K562 (cell line): ENCODE measurements around the gene C11orf91. TPM values are rescaled to one million over a fixed set of nuclear protein-coding genes. Genes with fewer than 3 reads are reported as not detected.
A peak's percentile ranks its signal among the peaks of the same experiment; 100 is the strongest.

ENCODE experiments used
- CBFB ChIP-seq: sonication (generic); formaldehyde crosslinking; IDR thresholded peaks from 2 replicates; pipeline ENCODE4 v1.4.0; 2020; ENCODE audit warnings: mild to moderate bottlenecking, missing genetic modification reagents
- FIP1L1 ChIP-seq: fragments of 200-400 bp; formaldehyde crosslinking; IDR thresholded peaks from 2 replicates; pipeline ENCODE4 v1.6.1; 2018; ENCODE audit warnings: mild to moderate bottlenecking, low read depth, low read length; ENCODE audit not compliant: poor library complexity, severe bottlenecking
- HNRNPK ChIP-seq: fragments of 200-400 bp; formaldehyde crosslinking; IDR thresholded peaks from one replicate; pipeline ENCODE4 v1.6.1; 2018; ENCODE audit warnings: mild to moderate bottlenecking, low read depth, low read length; ENCODE audit not compliant: poor library complexity, severe bottlenecking
- MECOM ChIP-seq: fragments of 250-450 bp; sonication (Bioruptor Pico); IDR thresholded peaks from 2 replicates; pipeline ENCODE4 v1.8.0; 2022; ENCODE audit warnings: inconsistent platforms
- MYNN ChIP-seq, 2 experiments: sonication (generic); formaldehyde crosslinking in 1 of 2; IDR thresholded peaks; 2 replicates each; pipeline versions ENCODE4 v1.5.0 to v1.6.1; 2016 to 2020; ENCODE audit warnings: antibody characterized with exemption in 1 of 2, missing genetic modification reagents in 1 of 2
- NFE2L1 ChIP-seq: fragments of 450-650 bp; IDR thresholded peaks from 2 replicates; pipeline ENCODE4 v1.6.1; 2016; ENCODE audit warnings: missing genetic modification characterization, low read depth, mild to moderate bottlenecking, missing compliant biosample characterization, moderate library complexity, borderline replicate concordance
- PHF21A ChIP-seq: fragments of 450-650 bp; IDR thresholded peaks from 2 replicates; pipeline ENCODE4 v1.6.1; 2017; ENCODE audit warnings: low read depth, borderline replicate concordance
- SMAD4 ChIP-seq: fragments of 250-450 bp; sonication (Bioruptor Pico); conservative IDR thresholded peaks from 2 replicates; pipeline ENCODE4 v1.8.0; 2021; ENCODE audit warnings: inconsistent platforms, mild to moderate bottlenecking, moderate library complexity
- TOE1 ChIP-seq, 2 experiments: fragments of 450-650 bp in 1 of 2; sonication (generic) in 1 of 2; formaldehyde crosslinking in 1 of 2; IDR thresholded peaks; 2 replicates each; pipeline versions ENCODE4 v1.7.1 to v1.8.0; 2016 to 2022; ENCODE audit warnings: borderline replicate concordance in 2 of 2, mild to moderate bottlenecking in 2 of 2, antibody characterized with exemption in 1 of 2, inconsistent platforms in 1 of 2, low read depth in 1 of 2, missing genetic modification reagents in 1 of 2, moderate library complexity in 1 of 2
- ZNF717 ChIP-seq: fragments of 250-450 bp; sonication (Bioruptor Pico); IDR thresholded peaks from 2 replicates; pipeline ENCODE4 v1.5.0; 2021
- polyA plus RNA-seq, 8 experiments: library from polyadenylated mRNA; depleted of rRNA in 4 of 8; stranded (reverse) in 5 of 8; unstranded in 3 of 8; fragments of >200 nt; fragmentation: Nextera tagmentation in 2 of 8; fragmentation: Illumina TruSeq in 1 of 8; extraction: Ambion mirVana in 2 of 8; extraction: Trizol in 1 of 8; gene quantifications; 2 replicates each; pipeline versions ENCODE4 v1.2.1 to v1.2.3, GENCODE V29; 2011 to 2014; ENCODE audit warnings: inconsistent platforms in 1 of 8, missing spikeins in 1 of 8
- total RNA-seq, 7 experiments: library from RNA; depleted of rRNA in 6 of 7; stranded (reverse); fragments of >200 nt in 6 of 7; fragmentation: Illumina TruSeq in 2 of 7; extraction: Trizol in 2 of 7; gene quantifications; 2 replicates each; pipeline versions ENCODE4 v1.2.1 to v1.2.3, GENCODE V29; 2011 to 2021; ENCODE audit warnings: low replicate concordance in 1 of 7
- TF ChIP-seq, protein P1 (sequence below): IDR thresholded peaks from 3 replicates; pipeline ENCODE4 v1.6.1; 2011; ENCODE audit warnings: borderline replicate concordance, mild to moderate bottlenecking; ENCODE audit not compliant: insufficient read length, insufficient read depth
- TF ChIP-seq, protein P2 (sequence below), 2 experiments: fragments of 450-650 bp in 1 of 2; sonication (generic) in 1 of 2; formaldehyde crosslinking in 1 of 2; IDR thresholded peaks; 2 replicates each; pipeline versions ENCODE4 v1.7.1 to v1.9.0; 2016 to 2022; ENCODE audit warnings: inconsistent platforms in 1 of 2, mild to moderate bottlenecking in 1 of 2, missing genetic modification reagents in 1 of 2
- TF ChIP-seq, protein P3 (sequence below), 2 experiments: fragments of 250-450 bp in 1 of 2; fragments of 450-650 bp in 1 of 2; sonication (Bioruptor Pico) in 1 of 2; IDR thresholded peaks; 2 replicates each; pipeline versions ENCODE4 v1.6.1 to v1.8.0; 2016 to 2021; ENCODE audit warnings: mild to moderate bottlenecking in 2 of 2, moderate library complexity in 2 of 2, missing compliant biosample characterization in 1 of 2, missing genetic modification characterization in 1 of 2

C11orf91 gene
- total and polyA plus RNA-seq, 9 of the 15 experiments (the other 6 are each of a cell fraction or from before 2014, with no cell fraction given) = not detected

DNA sequence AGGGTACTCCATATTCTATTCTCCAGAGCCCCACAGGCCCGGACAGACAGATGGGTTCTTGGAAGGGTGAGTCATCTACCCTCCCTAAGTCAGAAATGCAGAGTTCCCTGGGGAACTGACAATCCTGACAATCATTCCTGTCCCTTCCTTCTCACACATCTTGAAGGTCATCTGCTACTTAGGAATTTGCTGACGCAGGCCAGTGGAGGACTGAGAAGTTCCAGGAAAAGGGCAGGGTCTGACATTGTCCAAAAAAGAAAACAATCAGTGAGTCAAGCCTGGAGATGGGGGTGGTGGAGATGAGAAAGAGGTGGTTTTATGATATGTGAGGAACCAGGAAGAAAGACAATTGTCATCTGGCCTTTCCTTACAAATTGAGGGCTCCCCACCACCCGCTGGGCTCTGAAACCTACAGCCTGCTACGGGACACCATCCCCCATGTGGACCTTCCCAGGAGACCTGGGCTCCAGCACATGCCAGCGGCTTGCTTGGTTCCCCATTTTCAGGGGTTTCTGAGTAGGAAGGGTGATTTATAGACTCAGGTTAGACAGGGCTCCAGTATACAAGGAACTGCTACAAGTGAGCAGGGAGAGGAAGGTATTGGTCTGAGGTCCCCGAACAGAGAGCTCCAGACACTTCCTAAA is 22.7 kb upstream of the C11orf91 start (continued):
- TF ChIP-seq, protein P1, sequence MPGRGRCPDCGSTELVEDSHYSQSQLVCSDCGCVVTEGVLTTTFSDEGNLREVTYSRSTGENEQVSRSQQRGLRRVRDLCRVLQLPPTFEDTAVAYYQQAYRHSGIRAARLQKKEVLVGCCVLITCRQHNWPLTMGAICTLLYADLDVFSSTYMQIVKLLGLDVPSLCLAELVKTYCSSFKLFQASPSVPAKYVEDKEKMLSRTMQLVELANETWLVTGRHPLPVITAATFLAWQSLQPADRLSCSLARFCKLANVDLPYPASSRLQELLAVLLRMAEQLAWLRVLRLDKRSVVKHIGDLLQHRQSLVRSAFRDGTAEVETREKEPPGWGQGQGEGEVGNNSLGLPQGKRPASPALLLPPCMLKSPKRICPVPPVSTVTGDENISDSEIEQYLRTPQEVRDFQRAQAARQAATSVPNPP = no peak
- TF ChIP-seq NFE2L1 (no peak), TOE1 (IDR thresholded peaks at IDR 0.05; ENCODE audit: borderline replicate concordance) (no peak), TOE1 (CRISPR knock-in tag; IDR thresholded peaks at IDR 0.05; ENCODE audit: borderline replicate concordance, low read depth) (no peak), ZNF717 (CRISPR knock-in tag) (no peak), SMAD4 (no peak; the same call in 1 of the 2 replicates), MECOM (CRISPR knock-in tag) (peak; percentile 23; the same call in 1 of the 2 replicates), FIP1L1 (no peak), HNRNPK (no peak), PHF21A (0 out of 2 replicates have a peak, but pooled peaks have one; percentile 32), CBFB (CRISPR knock-in tag) (no peak), MYNN (IDR thresholded peaks at IDR 0.05) (no peak), MYNN (CRISPR knock-in tag; IDR thresholded peaks at IDR 0.05) (no peak)
- TF ChIP-seq, protein P2, sequence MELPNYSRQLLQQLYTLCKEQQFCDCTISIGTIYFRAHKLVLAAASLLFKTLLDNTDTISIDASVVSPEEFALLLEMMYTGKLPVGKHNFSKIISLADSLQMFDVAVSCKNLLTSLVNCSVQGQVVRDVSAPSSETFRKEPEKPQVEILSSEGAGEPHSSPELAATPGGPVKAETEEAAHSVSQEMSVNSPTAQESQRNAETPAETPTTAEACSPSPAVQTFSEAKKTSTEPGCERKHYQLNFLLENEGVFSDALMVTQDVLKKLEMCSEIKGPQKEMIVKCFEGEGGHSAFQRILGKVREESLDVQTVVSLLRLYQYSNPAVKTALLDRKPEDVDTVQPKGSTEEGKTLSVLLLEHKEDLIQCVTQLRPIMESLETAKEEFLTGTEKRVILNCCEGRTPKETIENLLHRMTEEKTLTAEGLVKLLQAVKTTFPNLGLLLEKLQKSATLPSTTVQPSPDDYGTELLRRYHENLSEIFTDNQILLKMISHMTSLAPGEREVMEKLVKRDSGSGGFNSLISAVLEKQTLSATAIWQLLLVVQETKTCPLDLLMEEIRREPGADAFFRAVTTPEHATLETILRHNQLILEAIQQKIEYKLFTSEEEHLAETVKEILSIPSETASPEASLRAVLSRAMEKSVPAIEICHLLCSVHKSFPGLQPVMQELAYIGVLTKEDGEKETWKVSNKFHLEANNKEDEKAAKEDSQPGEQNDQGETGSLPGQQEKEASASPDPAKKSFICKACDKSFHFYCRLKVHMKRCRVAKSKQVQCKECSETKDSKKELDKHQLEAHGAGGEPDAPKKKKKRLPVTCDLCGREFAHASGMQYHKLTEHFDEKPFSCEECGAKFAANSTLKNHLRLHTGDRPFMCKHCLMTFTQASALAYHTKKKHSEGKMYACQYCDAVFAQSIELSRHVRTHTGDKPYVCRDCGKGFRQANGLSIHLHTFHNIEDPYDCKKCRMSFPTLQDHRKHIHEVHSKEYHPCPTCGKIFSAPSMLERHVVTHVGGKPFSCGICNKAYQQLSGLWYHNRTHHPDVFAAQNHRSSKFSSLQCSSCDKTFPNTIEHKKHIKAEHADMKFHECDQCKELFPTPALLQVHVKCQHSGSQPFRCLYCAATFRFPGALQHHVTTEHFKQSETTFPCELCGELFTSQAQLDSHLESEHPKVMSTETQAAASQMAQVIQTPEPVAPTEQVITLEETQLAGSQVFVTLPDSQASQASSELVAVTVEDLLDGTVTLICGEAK (IDR thresholded peaks at IDR 0.05) = no peak
- TF ChIP-seq, protein P2 (CRISPR knock-in tag; IDR thresholded peaks at IDR 0.05) = no peak
- TF ChIP-seq, protein P3, sequence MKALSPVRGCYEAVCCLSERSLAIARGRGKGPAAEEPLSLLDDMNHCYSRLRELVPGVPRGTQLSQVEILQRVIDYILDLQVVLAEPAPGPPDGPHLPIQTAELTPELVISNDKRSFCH (CRISPR knock-in tag; IDR thresholded peaks at IDR 0.05) = no peak
- TF ChIP-seq, protein P3 (tag; IDR thresholded peaks at IDR 0.05) = peak; percentile 72; the same call in 1 of the 2 replicates
